GM18517 (cell line): ENCODE data around the gene COX4I2.
"Not testable (repeated sequence)": the region's sequence is repeated elsewhere in the genome, so short reads cannot be mapped to it uniquely, and the experiment has no call there.

Source experiments
- ATAC-seq: cut with Tn5 transposase; IDR thresholded peaks from one replicate; pipeline ENCODE4 v1.9.1; 2021; ENCODE audit warnings: mild to moderate bottlenecking, moderate library complexity; ENCODE audit not compliant: unreplicated experiment

Gene COX4I2

DNA sequence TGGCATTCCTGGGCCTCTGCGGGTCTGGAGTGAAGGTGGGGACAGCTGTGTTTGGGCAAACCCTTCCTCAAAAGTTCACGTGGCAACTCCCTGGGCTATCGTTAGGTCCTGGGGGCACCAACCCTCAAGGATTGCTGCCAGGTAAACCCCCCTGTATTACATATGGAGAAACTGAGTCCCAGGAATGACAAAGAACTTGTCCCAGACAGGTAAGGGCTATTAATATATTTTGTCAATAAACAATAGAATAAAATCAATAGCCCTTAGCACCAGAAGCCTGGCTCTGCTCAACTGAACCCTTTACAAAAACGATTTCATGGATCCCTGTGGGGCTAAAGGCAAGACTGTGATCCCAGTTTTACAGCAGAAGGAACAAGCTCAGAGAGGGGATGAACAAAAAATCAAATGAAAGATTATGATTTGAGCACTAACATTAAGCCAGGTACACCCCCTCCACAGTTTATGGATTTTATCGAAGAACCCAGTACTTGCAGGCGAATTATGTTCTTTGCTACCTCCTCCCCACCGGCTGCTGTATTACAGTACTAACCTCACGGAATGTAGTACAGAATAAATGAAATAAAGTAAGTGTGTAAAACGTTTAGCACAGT lies 30.0 kb upstream of the COX4I2 start:
- ATAC-seq = no peak

DNA sequence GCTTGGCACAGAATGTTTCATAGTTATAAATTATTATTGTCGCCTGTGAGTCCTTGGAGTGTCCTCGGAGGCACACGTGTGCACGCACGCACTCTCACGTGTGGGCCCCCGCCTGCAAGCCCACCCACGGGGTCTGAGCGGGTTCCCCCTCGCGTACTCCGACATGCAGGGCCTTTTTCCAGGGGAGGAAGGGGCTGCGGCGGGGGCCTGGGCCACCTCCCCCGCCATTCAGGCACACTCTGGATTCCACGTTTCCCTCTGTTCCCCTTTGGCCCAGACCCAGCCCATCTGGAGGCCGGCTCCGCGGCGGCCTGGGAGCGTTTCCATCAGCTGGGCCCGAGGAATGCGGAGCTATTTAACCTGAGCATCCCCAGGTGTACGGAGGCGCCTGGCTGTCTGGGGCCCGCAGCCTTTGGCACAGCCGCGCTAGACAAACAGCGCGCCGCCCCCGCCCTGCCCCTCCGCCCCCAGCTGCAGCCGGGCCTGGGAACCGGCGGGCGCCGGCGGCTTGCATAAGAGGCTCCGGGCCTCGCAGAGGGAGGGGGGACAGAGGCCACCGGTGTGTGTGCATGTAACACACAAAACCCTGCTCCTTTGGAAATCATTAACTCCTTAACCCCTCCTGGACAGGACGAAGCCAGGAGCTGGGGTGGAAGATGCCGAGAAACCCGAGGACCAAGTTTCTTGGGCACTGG lies 29.3 kb upstream of the COX4I2 start:
- ATAC-seq = no peak

DNA sequence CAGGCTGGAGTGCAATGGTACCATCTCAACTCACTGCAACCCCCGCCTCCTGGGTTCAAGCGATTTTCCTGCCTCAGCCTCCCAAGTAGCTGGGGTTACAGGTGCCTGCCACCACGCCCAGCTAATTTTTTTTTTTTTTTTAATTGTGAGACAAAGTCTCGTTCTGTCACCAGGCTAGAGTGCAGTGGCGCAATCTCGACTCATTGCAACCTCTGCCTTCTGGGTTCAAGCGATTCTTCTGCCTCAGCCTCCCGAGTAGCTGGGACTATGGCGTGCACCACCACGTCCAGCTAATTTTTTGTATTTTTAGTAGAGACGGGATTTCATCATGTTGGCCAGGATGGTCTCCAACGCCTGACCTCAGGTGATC lies 25.5 kb upstream of the COX4I2 start:
- ATAC-seq = not testable (repeated sequence)

DNA sequence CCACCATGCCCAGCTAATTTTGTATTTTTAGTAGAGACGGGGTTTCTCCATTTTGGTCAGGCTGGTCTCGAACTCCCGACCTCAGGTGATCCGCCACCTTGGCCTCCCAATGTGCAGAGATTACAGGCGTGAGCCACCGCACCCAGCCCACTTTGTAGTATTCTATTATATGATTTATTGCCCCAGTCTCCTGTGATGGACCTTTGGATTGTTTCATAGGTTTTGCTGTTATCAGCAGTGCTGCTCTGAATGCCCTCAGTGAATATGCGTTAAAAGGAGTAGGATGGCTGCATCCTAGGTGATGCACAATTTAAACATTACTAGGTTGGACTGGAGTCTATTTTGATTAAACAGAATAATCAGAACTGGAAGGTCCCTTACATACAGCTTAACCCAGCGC lies 22.3 kb upstream of the COX4I2 start:
- no peak for ATAC-seq

DNA sequence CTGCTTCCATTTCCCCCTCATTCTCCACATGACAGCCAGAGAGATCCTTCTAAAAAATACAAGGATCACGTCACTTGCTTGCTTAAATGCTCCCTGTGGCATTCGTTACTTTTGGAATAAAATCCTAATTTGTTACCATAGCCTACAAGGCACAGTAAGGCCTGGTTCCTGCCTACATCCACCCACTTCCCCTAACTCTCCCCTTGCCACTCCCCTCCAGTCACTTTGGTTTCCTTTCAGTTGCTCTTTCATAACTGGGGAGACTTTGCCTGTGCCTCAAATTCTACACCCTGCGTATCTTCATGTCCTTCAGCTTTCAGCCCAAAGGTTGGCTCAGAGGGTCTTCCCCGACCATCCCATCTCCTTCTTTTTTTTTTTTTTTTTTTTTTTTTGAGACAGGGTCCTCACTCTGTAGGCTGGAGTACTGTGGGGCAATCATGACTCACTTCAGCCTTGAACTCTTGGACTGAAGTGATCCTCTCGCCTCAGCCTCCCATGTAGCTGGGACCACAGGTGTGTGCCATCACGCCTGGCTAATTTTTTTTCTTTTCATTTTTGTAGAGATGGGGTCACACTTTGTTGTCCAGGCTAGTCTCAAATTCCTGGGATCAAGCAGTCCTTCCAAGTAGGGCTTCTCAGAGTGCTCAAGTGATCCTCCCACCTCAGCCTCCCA lies 20.1 kb upstream of the COX4I2 start:
- no peak for ATAC-seq

DNA sequence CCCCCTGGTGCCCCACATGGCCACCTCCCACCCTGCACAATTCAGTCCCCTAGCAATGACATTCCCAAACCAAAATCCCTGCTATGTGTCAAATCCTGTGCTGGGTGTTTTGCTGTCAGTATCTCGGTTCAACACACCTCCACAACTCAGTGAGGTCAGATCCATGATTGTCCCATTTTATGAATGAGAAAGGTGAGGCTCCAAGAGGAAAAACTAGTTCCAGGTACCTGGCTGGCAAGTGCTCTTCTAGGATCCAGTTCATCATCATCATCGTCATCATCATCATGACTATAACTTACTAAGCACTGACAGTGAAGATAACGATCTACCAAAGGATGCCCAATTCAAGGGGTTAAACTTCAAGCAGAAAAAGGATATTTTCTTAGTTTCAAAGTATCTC lies 17.5 kb upstream of the COX4I2 start:
- no peak for ATAC-seq

DNA sequence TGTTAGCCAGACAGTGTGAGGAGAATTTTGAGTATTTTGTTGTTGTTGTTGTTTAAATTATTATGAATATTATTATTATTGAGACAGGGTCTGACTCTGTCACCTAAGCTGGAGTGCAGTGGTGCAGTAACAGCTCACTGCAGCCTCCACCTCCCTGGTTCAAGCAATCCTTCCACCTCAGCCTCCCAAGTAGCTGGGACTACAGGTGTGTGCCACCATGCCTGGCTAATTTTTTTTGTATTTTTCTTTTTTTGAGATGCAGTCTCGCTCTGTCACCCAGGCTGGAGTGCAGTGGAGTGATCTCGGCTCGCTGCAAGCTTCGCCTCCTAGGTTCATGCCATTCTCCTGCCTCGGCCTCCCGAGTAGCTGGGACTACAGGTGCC lies 14.6 kb upstream of the COX4I2 start:
- ATAC-seq = not testable (repeated sequence)

DNA sequence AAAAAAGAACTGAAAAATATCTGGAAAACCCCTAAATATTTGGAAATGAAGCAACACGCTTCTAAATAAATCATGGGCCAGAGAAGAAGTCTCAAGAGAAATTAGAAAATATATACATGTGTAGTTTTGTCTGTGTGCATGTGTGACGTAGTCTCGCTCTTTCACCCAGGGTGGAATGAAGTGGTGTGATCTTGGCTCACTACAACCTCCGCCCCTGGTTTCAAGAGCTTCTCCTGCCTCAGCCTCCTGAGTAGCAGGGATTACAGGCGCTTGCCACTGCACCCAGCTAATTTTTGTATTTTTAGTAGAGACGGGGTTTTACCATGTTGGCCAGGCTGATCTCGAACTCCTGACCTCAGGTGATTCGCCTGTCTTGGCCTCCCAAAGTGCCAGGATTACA lies 11.2 kb upstream of the COX4I2 start:
- not testable (repeated sequence) for ATAC-seq

DNA sequence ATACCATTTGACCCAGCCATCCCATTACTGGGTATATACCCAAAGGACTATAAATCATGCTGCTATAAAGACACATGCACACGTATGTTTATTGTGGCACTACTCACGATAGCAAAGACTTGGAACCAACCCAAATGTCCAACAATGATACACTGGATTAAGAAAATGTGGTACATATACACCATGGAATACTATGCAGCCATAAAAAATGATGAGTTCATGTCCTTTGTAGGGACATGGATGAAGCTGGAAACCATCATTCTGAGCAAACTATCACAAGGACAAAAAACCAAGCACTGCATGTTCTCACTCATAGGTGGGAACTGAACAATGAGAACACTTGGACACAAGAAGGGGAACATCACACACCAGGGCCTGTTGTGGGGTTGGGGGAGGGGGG lies 9.7 kb upstream of the COX4I2 start:
- ATAC-seq = not testable (repeated sequence)

DNA sequence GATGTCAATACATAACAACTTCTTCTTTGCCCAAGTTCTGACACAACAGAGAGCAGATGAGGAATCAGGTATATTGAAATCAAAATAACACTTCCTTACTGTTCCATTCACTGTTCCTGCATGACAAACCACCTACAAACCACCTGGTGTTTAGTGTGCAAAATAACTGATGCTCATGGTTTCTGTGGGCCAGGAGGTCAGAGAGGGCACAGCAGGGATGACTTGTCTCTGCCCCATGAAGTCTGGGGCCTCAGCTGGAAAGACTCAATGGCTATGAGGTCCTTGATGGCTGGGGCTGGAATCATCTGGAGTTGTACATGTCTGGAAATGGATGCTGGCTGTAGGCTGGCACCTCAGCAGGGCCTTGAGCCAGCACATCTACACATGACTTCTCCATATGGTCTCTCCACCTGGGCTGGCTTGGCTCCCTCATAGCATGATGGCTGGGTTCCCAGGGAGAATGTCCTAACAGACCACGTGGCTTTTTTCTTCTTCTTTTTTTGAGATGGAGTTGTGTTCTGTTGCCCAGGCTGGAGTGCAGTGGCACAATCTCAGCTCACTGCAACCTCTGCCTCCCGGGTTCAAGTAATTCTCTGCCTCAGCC lies 7.4 kb upstream of the COX4I2 start:
- ATAC-seq = no peak

DNA sequence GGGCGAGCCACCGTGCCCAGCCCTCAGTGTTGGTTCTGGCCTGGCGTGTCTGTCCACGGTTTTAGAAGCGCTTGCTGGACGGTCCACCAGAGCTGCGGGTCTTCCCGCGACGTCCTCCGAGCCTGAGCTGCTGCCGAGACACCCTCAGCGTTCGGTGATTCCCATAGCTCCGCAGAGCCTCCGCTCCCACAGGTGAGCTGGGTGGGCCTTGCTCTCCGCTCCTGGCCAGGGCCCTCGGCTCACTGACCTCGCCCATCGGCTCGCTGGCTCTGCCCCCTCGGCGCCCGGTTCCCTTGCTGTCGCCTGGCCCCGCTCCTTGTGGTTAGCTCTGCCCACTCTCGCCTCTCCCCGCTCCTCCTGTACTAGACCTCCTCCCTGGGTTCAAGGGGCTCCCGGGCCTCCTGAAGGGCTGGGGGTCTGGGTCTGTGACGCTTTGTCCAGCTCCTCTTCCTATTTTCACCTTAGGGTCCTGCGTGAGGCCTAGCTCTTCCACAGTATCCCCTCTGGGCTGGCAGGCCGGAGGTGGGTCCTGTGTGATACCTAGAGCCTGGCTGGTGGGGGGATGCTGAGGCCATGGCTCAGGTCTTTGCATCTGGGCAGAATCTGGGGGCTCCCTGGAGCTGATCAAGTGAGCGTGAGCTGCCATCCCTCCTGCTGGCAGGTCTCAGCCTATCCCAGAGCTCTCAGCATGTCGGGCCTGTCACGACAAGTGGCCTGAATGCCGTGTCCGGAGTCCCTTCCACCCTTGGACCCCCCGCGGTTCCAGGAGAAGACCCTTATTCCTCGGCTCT lies 5.0 kb upstream of the COX4I2 start:
- ATAC-seq = no peak

DNA sequence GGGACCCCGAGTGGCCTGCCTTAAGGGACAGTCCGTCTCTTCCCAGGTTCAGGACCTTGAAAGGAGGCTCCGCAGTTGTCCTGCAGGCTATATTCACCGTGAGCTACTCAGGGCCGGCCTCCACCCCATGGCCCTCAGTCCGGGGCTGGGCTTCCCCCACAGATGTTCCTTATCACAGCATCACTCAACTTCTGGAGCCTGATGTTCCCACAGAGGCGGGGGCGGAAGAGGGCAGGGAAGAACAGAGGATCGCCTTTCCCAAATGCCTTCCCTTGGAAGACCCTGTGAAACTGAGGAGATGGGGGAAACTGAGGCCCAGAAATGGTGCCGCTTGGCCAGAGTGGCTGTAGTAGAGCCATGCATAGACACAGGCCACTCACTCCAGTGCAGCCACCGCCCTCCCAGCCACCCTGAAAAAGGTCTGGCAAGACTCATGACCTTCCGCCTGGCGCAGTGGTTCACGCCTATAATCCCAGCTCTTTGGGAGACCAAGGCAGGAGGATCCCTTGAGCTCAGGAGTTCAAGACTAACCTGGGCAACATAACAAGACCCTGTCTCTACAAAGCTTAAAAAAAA lies 4.3 kb upstream of the COX4I2 start:
- no peak for ATAC-seq

DNA sequence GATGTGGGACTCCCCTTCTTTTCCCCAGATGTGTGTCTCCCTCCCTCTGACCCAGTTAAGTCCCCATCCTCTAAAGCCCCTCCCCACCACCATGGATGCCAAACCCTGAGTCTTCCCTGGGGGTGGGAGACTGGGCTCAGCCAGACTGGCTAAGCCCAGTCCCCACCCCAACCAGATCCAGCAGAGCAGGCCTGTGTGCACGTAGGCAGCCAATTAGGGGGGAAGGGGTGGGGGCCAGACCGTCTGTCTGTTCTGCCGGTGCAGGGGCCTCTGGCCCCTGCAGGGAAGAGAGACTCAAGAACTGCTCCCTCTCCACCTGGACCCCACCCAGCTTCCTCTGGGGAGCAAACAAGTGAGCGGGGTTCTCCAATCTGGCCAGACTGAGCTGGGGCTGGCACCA lies 605 bp downstream of the COX4I2 start:
- ATAC-seq = no peak

DNA sequence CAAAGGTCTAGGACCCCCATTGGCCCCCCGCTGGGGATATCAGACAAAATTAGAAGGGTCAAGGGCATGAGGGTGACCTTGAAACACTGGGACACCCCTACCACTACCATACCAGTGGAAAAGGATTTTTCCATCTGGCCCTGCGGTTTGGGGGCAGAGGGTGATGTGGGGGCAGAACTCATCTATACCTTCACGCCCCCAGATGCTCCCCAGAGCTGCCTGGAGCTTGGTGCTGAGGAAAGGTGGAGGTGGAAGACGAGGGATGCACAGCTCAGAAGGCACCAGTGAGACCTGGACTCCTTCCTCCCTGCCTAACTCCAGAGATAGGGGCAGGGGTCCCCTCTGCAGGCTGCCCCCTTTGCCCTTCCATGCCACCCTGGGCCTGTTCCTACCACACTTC lies 1.1 kb downstream of the COX4I2 start:
- ATAC-seq = no peak

DNA sequence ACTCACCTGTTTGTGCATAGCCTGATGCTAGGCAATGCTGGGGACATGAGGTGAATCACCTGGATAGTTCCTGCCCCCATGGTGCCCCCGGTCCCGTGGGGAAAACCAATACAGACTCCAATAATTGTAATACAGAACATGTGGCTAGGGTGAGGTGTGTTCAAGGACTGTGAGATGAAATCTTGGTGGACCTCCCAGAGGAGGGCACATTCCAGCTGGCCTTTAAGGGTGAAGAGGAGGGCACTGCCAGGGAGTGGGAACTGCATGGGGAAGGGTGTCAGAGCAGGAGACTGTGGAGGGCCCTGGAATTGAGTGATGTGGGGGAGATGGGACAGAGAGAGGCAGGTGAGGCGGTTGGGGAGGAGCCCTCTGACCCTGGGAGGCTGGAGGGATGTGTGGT lies 2.5 kb downstream of the COX4I2 start:
- no peak for ATAC-seq

DNA sequence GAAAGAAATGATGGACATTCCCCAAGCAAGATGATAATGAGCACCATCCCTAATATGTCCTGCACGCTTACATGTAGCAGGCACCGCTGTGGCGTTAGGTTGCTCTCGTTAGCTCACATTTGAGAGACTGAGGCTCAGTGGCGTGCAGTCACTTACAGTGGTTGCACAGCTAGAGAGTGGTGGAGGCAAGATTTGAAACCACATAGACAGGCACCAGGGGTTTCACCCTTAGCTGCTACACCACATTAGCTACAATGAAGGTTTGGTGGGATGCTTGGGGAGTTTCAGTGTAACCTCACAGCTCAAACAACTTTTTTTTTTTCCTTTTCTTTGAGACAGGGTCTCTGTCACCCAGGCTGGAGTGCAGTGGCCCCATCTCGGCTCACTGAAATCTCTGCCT lies 3.7 kb downstream of the COX4I2 start:
- ATAC-seq = no peak

DNA sequence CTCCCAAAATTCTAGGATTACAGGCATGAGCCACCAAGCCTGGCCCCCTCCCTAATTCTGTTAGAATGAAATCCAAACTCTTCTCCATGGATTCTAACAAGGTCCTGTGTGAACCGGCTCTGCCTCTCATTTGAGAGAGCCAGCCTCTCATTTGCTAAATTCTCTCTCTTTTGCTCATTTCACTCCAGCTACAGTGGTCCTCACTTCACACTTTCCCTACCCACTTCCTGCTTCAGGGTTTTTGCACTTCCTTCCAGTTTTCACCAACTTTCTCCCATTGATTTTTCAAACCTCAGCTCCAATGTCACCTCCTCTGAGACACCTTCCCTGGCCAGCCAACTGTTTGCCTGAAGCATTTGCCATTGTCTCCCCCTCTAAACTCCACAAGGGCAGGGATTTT lies 5.1 kb downstream of the COX4I2 start:
- no peak for ATAC-seq

DNA sequence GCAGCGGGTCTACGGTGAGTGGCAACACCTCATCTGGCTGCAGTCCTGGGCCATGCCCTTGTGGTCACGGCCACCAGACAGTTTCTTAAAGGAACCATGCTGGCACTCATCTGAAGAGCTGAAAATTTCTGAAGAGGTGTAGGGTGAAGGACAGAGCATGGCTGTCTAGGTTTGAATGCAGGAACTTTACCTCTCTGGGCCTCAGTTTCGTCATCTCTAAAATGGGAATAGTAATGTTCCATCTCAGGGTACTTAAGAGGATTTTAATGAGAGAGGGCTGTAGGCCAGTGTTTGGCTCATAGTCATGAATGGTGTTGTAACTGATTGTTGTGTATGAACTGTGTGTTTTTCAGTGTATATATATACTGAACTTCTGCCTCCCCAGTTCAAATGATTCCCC lies 5.8 kb downstream of the COX4I2 start:
- no peak for ATAC-seq

DNA sequence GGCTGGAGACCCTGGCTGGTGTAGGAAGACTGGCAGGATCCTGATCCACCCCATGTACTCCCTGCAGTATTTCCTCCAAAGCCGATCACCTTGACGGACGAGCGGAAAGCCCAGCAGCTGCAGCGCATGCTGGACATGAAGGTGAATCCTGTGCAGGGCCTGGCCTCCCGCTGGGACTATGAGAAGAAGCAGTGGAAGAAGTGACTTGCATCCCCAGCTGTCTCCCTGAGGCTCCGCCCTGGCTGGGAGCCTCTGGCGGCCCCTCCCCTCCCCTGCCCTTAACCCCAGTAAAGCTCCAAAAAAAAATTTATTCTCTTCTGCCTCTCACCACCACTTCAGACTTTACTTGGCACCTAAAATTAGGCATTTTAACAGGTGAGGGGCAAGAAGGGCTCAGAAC lies 7.0 kb downstream of the COX4I2 start:
- ATAC-seq = no peak

DNA sequence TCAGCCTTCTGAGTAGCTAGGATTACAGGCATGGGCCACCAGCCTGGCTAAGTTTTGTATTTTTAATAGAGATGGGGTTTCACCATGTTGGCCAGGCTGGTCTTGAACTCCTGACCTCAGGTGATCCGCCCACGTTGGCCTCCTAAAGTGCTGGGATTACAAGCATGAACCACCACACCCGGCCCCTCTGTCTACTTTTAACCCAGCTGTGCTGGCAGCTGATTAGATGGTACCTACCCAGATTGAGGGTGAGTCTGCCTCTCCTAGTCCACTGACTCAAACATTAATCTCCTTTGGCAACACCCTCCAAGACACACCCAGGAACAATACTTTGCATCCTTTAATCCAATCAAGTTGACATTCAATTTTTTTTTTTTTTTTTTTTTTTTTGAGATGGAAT lies 10.4 kb downstream of the COX4I2 start:
- ATAC-seq = not testable (repeated sequence)

DNA sequence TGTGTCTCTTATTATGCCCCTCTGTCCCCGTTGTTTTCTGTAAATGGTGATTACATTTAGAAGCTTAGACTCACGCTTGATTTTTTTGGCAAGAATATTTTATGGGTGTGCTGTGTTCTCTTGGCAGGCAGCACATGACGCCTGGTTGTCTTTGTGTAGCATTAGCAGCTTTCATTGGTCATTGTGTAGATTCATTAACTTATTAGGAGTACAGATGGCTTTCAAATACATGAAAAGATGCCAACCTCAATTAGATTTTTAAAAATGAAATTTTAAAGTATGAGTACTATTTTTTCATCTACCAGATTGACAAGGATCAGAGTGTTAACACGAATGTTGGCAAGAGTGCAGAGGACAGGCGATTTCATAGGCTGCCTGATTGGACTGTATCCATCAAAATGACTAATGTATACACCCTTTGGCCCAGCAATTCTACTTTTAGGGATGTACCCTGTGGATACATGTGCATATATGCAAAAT lies 15.2 kb downstream of the COX4I2 start:
- no peak for ATAC-seq
